NCI-H2171 (cell line): ENCODE measurements around the gene RPIA.
"Not testable (repeated sequence)": the region's sequence is repeated elsewhere in the genome, so short reads cannot be mapped to it uniquely, and the experiment has no call there.

ENCODE experiments used
- DNase-seq: peaks from one replicate; lab custom pipeline; 2025; lab: John Stamatoyannopoulos, UW

Gene RPIA

GRCh38 chr2:88691339-88692183 lies at the start of gene RPIA:
RPIA (plus strand) TSS chr2:88691673; CDS start chr2:88691699, 26 bp downstream.
- DNase-seq = peak; percentile 97

- DNase-seq = no peak
Measured at GRCh38 chr2:88642278-88642677, 49.2 kb upstream of the RPIA start.

GRCh38 chr2:88645291-88645882 lies 46.1 kb upstream of the RPIA start:
- DNase-seq = not testable (repeated sequence)

- DNase-seq = no peak
Measured at GRCh38 chr2:88651646-88652045, 39.8 kb upstream of the RPIA start.

GRCh38 chr2:88654714-88655113 lies 36.8 kb upstream of the RPIA start:
- DNase-seq = no peak

GRCh38 chr2:88656690-88657089 lies 34.8 kb upstream of the RPIA start:
- DNase-seq = no peak

GRCh38 chr2:88657131-88657530 lies 34.3 kb upstream of the RPIA start:
- no peak for DNase-seq

- DNase-seq = no peak
Measured at GRCh38 chr2:88658326-88658725, 33.1 kb upstream of the RPIA start.

- peak; percentile 32 for DNase-seq
Measured at GRCh38 chr2:88658881-88659537, 32.5 kb upstream of the RPIA start.

GRCh38 chr2:88659538-88659915 lies 31.9 kb upstream of the RPIA start:
- DNase-seq = peak; percentile 77

- no peak for DNase-seq
Measured at GRCh38 chr2:88660622-88661021, 30.9 kb upstream of the RPIA start.

- no peak for DNase-seq
Measured at GRCh38 chr2:88666576-88666975, 24.9 kb upstream of the RPIA start.

GRCh38 chr2:88667219-88667618 lies 24.3 kb upstream of the RPIA start:
- no peak for DNase-seq

- DNase-seq = no peak
Measured at GRCh38 chr2:88668862-88669261, 22.6 kb upstream of the RPIA start.

GRCh38 chr2:88669482-88670214 lies 21.8 kb upstream of the RPIA start:
- no peak for DNase-seq

GRCh38 chr2:88671786-88672427 lies 19.6 kb upstream of the RPIA start:
- DNase-seq = peak; percentile 9

- DNase-seq = no peak
Measured at GRCh38 chr2:88673363-88673762, 18.1 kb upstream of the RPIA start.

- no peak for DNase-seq
Measured at GRCh38 chr2:88680266-88680902, 11.1 kb upstream of the RPIA start.

- DNase-seq = no peak
Measured at GRCh38 chr2:88680916-88681315, 10.6 kb upstream of the RPIA start.

- DNase-seq = no peak
Measured at GRCh38 chr2:88683160-88684021, 8.1 kb upstream of the RPIA start.
